ENCODE results near the gene ADCK1. TPM values are rescaled to one million over a fixed set of nuclear protein-coding genes. Genes with fewer than 3 reads are reported as not detected.
"Not testable (repeated sequence)": the region's sequence is repeated elsewhere in the genome, so short reads cannot be mapped to it uniquely, and the experiment has no call there.

The ADCK1 gene
- 1 to 10 TPM; 6.1 to 7.2 TPM for total RNA-seq
- polyA plus RNA-seq (ENCODE audit: insufficient read length in 2 of 2) = 10 to 100 TPM; 14.4 to 19.7 TPM
- long read RNA-seq, donor 1, partial matches to known transcripts = 0 of 3 reads
- long read RNA-seq, donor 1, other reads (novel, unspliced or antisense) = 0 of 3 reads
- long read RNA-seq, donor 2 = 0 reads
- long read RNA-seq, donor 3, partial matches to known transcripts = 0 of 3 reads
- long read RNA-seq, donor 3, other reads (novel, unspliced or antisense) = 0 of 3 reads
- long read RNA-seq, donor 4 = 0 reads

DNA sequence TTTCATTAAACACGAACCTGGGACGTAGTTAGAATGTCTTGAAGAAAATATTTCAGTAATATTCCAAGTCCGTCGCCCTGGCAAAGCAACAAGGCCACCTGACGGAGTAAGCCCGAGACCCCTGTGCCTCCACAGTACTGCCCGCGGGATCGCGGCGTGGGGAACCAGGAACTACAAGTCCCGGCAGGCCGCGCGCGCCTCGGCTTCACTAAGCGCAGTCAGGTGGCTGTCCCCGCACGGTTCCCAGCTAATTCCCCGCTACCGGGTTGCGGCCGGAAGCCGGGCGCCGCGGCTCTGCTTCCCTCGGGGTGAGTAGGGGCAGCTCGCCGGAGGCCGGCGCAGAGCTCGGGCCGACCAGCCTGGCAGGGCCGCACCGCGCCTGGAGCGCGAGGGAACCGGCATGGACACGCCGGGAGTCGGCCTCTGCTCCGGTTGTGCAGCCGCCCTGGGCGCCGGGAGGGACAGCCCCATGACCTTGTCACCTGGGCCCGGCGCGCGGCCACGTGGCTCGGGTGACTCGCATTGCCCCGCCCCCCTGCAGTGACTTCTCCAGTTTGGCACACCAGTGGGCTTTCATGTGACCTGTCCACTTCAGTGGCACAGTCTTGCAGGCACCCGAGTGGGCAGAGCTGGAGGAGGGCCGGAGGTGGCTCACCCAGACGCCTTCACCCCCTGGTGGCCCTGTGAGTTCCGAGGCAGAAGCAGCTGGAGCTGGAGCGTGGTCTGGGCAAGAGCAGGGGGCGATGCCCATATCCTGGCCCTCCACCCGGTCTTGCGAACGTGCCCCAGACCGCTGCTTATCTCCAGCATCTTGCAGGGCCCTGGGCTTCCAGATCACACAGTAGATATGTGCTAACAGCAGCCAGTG lies at the start of gene ADCK1:
Gene ADCK1 (plus strand): TSS at position 247 of the 868 bp plus-strand sequence. CDS start 18,870 bp downstream, outside the sequence.
- Histone ChIP-seq H3K4me3 (ENCODE audit: low read depth, low read length) (peak within 1 kb of the TSS; percentile 72), H3K27ac (ENCODE audit: low read depth, low read length) (peak within 1 kb of the TSS; percentile 79), H3K27me3 (ENCODE audit: control insufficient read depth, insufficient read depth, low read length) (no peaks in the 10 kb centered on the region), H3K4me1 (ENCODE audit: control insufficient read depth, insufficient read depth, low read length) (peaks cover 13% of the 10 kb centered on the region), H3K9me3 (ENCODE audit: control insufficient read depth, insufficient read depth, low read length) (no peaks in the 10 kb centered on the region), H3K36me3 (ENCODE audit: control insufficient read depth, insufficient read depth, low read length) (no peaks in the 10 kb centered on the region)
- DNase-seq (ENCODE audit: low read depth in 4 of 6, low spot score in 6 of 6) = peak; percentile 70 to 96 (median 79)
- WGBS (ENCODE audit: insufficient coverage) = under 1% methylated on average over 64 of the region's 66 CpGs

DNA sequence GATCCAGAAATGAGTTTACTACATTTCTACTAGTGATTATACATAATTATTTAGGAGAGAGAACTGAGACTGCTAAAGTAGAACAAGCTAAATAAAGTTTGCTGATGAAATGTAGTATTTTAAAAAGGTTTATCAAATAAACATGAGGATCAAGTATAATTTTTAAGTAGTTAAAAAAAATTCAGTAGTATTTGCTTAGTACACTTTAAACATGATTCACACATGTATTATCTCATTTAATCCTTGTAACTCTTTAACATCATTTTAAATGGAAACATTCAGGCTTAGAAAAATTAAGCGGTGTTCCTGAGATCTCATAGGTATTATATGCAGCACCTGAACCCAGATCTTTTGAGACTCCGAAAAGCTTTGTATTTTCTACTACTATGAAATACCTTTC lies 47.6 kb upstream of the ADCK1 start:
- H3K4me3 ChIP-seq (ENCODE audit: low read depth, low read length) = no peak overlapping the region
- no peak for DNase-seq (ENCODE audit: low read depth in 4 of 6, low spot score in 6 of 6)
- no peaks in the 10 kb centered on the region for H3K27me3 ChIP-seq (ENCODE audit: control insufficient read depth, insufficient read depth, low read length)

GRCh38 chr14:77752799-77753516 lies 47.0 kb upstream of the ADCK1 start:
- Histone ChIP-seq H3K27me3 (ENCODE audit: control insufficient read depth, insufficient read depth, low read length) (no peaks in the 10 kb centered on the region), H3K4me3 (ENCODE audit: low read depth, low read length) (no peak overlapping the region), H3K4me1 (ENCODE audit: control insufficient read depth, insufficient read depth, low read length) (no peaks in the 10 kb centered on the region), H3K9me3 (ENCODE audit: control insufficient read depth, insufficient read depth, low read length) (no peaks in the 10 kb centered on the region), H3K27ac (ENCODE audit: low read depth, low read length) (no peak overlapping the region), H3K36me3 (ENCODE audit: control insufficient read depth, insufficient read depth, low read length) (peaks cover 34% of the 10 kb centered on the region)
- DNase-seq (ENCODE audit: low read depth in 4 of 6, low spot score in 6 of 6) = no peak
- no CpG with 5 or more reads among the region's 3 CpGs for WGBS (ENCODE audit: insufficient coverage)

More for the DNA sequence above, 47.6 kb upstream of the ADCK1 start:
- WGBS (ENCODE audit: insufficient coverage) = no CpG with 5 or more reads among the region's 2 CpGs
- H3K9me3 ChIP-seq (ENCODE audit: control insufficient read depth, insufficient read depth, low read length) = no peaks in the 10 kb centered on the region
- H3K36me3 ChIP-seq (ENCODE audit: control insufficient read depth, insufficient read depth, low read length) = peaks cover 37% of the 10 kb centered on the region
- no peaks in the 10 kb centered on the region for H3K4me1 ChIP-seq (ENCODE audit: control insufficient read depth, insufficient read depth, low read length)
- no peak overlapping the region for H3K27ac ChIP-seq (ENCODE audit: low read depth, low read length)

DNA sequence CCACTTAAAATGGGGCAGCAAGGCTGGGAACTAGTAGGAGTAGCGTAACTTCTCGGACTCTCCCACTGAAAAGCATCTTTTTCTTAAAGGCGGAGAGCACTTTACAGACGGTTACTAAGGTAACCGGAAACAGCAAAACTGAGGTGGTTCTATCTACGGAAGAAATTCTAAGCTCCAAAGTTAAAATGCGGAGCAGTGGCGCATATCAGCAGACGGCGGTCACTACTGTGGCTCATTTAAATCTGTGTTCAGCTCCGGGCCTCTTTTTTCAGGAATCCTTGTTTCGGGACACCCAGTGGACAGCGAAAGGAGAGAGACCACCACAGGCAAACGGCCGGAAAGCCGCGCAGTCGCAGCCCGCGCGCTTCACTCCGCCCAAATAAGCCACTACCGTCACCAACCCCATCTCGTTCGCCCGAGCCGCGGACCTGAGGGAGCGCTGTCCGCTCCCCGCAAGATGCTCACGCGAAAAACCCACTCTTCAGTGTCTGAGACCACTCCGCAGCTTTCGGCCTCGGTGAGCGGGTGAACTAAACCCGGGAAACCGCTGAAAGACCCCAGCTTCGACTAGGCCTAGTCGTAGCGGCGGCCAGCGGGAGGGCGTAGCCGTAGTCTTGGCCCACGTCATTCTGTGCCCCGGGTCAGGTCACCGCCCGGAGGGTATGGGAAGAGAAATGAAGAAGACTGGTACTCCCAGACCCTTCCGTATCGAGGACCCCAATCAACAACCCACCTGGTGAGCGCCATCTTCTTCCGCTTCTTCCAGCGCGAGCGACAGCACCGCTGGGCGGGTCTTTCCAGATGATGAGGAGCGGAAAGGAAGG lies 39.3 kb upstream of the ADCK1 start, which contains the start of gene SNW1:
Gene SNW1 (minus strand): TSS at position 776 of the 824 bp plus-strand sequence. CDS start 29 bp downstream, at position 747.
- Histone ChIP-seq H3K27me3 (ENCODE audit: control insufficient read depth, insufficient read depth, low read length) (no peaks in the 10 kb centered on the region), H3K27ac (ENCODE audit: low read depth, low read length) (peak within 1 kb of the TSS; percentile 98), H3K4me1 (ENCODE audit: control insufficient read depth, insufficient read depth, low read length) (peaks cover 9% of the 10 kb centered on the region), H3K36me3 (ENCODE audit: control insufficient read depth, insufficient read depth, low read length) (peaks cover 10% of the 10 kb centered on the region), H3K9me3 (ENCODE audit: control insufficient read depth, insufficient read depth, low read length) (no peaks in the 10 kb centered on the region), H3K4me3 (ENCODE audit: low read depth, low read length) (peak within 1 kb of the TSS; percentile 98)
- under 1% methylated on average over 57 of the region's 60 CpGs for WGBS (ENCODE audit: insufficient coverage)
- peak; percentile 71 to 99 (median 91) for DNase-seq (ENCODE audit: low read depth in 4 of 6, low spot score in 6 of 6)

GRCh38 chr14:77761205-77761931 lies 38.5 kb upstream of the ADCK1 start:
- peak in 3 of 6 donors; percentile 6 to 93 (median 65) for DNase-seq (ENCODE audit: low read depth in 4 of 6, low spot score in 6 of 6)
- Histone ChIP-seq H3K9me3 (ENCODE audit: control insufficient read depth, insufficient read depth, low read length) (no peaks in the 10 kb centered on the region), H3K27me3 (ENCODE audit: control insufficient read depth, insufficient read depth, low read length) (no peaks in the 10 kb centered on the region), H3K4me3 (ENCODE audit: low read depth, low read length) (peak overlapping the region; percentile 98), H3K27ac (ENCODE audit: low read depth, low read length) (peak overlapping the region; percentile 98), H3K4me1 (ENCODE audit: control insufficient read depth, insufficient read depth, low read length) (peaks cover 9% of the 10 kb centered on the region), H3K36me3 (ENCODE audit: control insufficient read depth, insufficient read depth, low read length) (peaks cover 3% of the 10 kb centered on the region)
- 0% methylated on average over 14 of the region's 24 CpGs for WGBS (ENCODE audit: insufficient coverage)

DNA sequence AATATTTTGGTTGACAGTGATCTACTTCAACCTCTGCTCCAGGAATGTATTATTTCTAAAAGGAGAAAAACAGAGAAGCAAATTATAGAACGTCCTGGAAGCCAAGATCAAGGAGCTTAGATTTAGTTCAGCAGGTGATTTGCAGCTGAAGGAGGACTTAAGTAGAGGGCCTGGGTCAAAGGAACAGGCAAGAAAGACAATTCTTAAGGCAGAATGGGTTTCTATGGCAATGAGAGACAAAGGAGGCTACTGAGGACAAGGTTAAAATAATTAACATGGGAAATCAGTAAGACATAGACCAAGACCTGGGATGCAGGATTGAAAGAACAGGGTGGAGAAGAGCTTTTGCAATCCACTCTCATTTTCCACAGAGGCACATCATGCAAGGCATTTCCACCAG lies 36.6 kb upstream of the ADCK1 start:
- Histone ChIP-seq H3K27ac (ENCODE audit: low read depth, low read length) (no peak overlapping the region), H3K36me3 (ENCODE audit: control insufficient read depth, insufficient read depth, low read length) (no peaks in the 10 kb centered on the region), H3K9me3 (ENCODE audit: control insufficient read depth, insufficient read depth, low read length) (no peaks in the 10 kb centered on the region), H3K4me1 (ENCODE audit: control insufficient read depth, insufficient read depth, low read length) (peaks cover 9% of the 10 kb centered on the region), H3K4me3 (ENCODE audit: low read depth, low read length) (no peak overlapping the region), H3K27me3 (ENCODE audit: control insufficient read depth, insufficient read depth, low read length) (no peaks in the 10 kb centered on the region)
- 27% methylated on average over 1 of the region's 1 CpG for WGBS (ENCODE audit: insufficient coverage)
- DNase-seq (ENCODE audit: low read depth in 4 of 6, low spot score in 6 of 6) = no peak

GRCh38 chr14:77763978-77764377 lies 35.9 kb upstream of the ADCK1 start:
- 93% methylated on average over 2 of the region's 3 CpGs for WGBS (ENCODE audit: insufficient coverage)
- no peak overlapping the region for H3K4me3 ChIP-seq (ENCODE audit: low read depth, low read length)
- no peak overlapping the region for H3K27ac ChIP-seq (ENCODE audit: low read depth, low read length)
- DNase-seq (ENCODE audit: low read depth in 4 of 6, low spot score in 6 of 6) = peak in 1 of 6 donors; percentile 12
- no peaks in the 10 kb centered on the region for H3K36me3 ChIP-seq (ENCODE audit: control insufficient read depth, insufficient read depth, low read length)
- peaks cover 8% of the 10 kb centered on the region for H3K4me1 ChIP-seq (ENCODE audit: control insufficient read depth, insufficient read depth, low read length)
- no peaks in the 10 kb centered on the region for H3K27me3 ChIP-seq (ENCODE audit: control insufficient read depth, insufficient read depth, low read length)
- H3K9me3 ChIP-seq (ENCODE audit: control insufficient read depth, insufficient read depth, low read length) = no peaks in the 10 kb centered on the region

DNA sequence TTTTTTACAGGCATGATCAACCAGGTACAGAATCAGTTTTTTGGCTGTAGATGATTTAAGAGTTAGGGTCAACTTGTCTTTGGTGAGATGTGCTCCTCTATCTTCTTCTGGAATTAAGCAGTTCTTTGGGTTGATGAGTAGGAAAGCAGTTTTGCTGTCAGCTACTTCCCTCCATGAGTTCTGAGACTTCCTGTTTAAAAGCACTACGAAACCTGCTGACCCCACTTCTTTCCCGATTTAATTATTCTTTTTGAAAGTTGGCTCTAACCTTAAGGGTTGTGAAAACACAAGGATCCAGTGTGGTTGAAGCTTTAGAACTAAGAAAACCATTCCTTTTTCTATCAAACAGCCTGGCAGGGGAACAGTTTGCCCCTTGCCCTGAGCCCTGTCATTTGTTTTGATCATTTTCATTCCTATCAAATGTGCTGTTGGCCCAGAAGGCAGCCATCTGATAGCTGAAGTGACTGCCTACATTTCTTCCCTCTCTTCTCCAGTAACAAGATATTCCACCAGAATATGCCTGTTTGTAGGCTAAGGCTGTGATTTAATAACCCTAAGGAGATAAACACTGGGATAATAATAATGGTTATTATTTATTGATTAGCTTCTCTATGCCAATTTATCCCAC lies 31.4 kb upstream of the ADCK1 start:
- H3K36me3 ChIP-seq (ENCODE audit: control insufficient read depth, insufficient read depth, low read length); H3K9me3 ChIP-seq (ENCODE audit: control insufficient read depth, insufficient read depth, low read length); H3K4me1 ChIP-seq (ENCODE audit: control insufficient read depth, insufficient read depth, low read length); H3K4me3 ChIP-seq (ENCODE audit: low read depth, low read length); DNase-seq (ENCODE audit: low read depth in 4 of 6, low spot score in 6 of 6); H3K27ac ChIP-seq (ENCODE audit: low read depth, low read length); H3K27me3 ChIP-seq (ENCODE audit: control insufficient read depth, insufficient read depth, low read length): not testable (repeated sequence)
- WGBS (ENCODE audit: insufficient coverage) = no CpG with 5 or more reads among the region's 2 CpGs

Measured in spinal cord (tissue), 10 donors.